ENCODE measurements around the gene MACROD1.

- TF ChIP-seq CTCF (IDR thresholded peaks at IDR 0.05; ENCODE audit: low read depth, low read length) (no peak), POLR2A (IDR thresholded peaks at IDR 0.05; ENCODE audit: extremely low read depth, insufficient read length) (no peak)
Observed at GRCh38 chr11:64019106-64020037, 146.5 kb downstream of the MACROD1 start.
